ENCODE measurements around the gene CATSPERD.

CATSPERD gene

GRCh38 chr19:5690955-5691821 lies 29.2 kb upstream of the CATSPERD start:
- FAIRE-seq, result no peak
- TF ChIP-seq POLR2A (IDR thresholded peaks at IDR 0.05; ENCODE audit: low read depth, low read length), result no peak
- no peak for DNase-seq (ENCODE audit: insufficient read length, low spot score)

DNA sequence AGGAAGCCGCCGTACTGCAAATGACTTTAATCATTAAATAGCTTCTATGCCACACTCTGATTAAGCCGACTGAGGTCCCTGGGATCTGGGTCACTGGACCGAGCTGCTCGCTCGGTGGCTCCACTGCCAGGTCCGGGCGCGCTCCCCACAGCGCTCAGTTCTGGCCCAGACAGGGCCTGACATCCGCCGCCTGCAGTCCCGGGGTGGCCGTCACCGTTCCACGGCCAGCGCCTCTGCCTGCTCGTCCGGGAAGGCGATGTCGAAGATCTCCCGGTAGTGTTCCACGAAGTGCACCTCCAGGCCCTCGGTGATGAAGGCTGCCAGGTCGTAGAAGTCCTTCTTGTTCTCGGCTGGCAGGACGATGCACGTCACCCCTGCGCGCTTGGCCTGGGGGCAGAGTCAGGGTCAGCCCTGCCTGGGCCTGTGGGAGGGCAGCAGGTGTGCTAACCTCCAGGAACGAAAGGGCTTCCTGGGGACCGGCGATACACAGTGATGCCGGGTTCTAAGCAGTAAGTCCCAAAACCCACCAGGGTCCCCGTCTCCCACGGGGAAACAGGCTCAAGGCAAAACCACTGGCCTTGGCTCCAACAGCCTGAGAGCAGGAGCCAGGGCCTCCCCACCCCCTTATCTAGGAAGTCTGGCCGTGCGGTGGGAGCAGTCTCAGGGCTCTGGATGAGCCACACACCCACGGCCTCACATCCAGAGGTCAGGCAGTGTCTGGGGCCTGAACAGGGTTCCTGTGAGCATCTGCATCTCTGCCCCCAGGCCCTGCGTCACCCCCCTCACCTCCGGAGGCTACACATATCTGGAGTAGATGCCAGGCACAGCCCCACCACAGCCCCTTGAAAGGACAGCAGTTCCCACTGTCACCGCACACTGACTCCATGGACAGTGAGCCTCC lies 28.4 kb upstream of the CATSPERD start:
- TF ChIP-seq POLR2A (IDR thresholded peaks at IDR 0.05; ENCODE audit: low read depth, low read length), result no peak
- DNase-seq (ENCODE audit: insufficient read length, low spot score) (no peak), FAIRE-seq (no peak)

DNA sequence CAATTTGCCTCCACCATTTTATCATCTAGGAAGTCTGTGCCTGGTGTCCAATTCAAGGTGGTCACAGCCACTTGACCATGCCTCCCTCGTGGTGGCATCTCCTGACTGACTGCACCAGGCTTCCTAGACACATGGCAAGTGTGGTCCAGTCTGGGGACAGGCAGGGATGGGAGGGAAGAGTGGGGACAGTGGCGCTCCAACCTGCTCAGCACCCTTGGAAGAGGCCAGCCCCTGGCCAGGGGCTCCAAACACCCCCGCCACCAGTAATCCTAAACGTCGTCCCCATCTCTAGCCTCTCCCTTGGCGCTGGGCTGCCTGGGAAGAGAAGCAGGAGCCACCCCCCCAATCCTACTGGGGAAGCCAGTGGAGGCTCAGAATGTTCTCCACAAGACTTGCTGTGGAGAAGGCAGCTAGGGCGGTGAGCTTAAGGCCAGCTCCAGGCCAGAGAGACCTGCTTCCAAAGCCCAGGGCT lies 27.7 kb upstream of the CATSPERD start:
- FAIRE-seq (no peak), DNase-seq (ENCODE audit: insufficient read length, low spot score) (no peak)
- TF ChIP-seq POLR2A (IDR thresholded peaks at IDR 0.05; ENCODE audit: low read depth, low read length), result no peak

GRCh38 chr19:5693195-5694166 lies 27.0 kb upstream of the CATSPERD start:
- DNase-seq (ENCODE audit: insufficient read length, low spot score) (no peak), FAIRE-seq (no peak)
- no peak for TF ChIP-seq POLR2A (IDR thresholded peaks at IDR 0.05; ENCODE audit: low read depth, low read length)

- TF ChIP-seq POLR2A (IDR thresholded peaks at IDR 0.05; ENCODE audit: low read depth, low read length), result no peak
- FAIRE-seq (no peak), DNase-seq (ENCODE audit: insufficient read length, low spot score) (no peak)
Observed at GRCh38 chr19:5694167-5694955, 26.1 kb upstream of the CATSPERD start.

DNA sequence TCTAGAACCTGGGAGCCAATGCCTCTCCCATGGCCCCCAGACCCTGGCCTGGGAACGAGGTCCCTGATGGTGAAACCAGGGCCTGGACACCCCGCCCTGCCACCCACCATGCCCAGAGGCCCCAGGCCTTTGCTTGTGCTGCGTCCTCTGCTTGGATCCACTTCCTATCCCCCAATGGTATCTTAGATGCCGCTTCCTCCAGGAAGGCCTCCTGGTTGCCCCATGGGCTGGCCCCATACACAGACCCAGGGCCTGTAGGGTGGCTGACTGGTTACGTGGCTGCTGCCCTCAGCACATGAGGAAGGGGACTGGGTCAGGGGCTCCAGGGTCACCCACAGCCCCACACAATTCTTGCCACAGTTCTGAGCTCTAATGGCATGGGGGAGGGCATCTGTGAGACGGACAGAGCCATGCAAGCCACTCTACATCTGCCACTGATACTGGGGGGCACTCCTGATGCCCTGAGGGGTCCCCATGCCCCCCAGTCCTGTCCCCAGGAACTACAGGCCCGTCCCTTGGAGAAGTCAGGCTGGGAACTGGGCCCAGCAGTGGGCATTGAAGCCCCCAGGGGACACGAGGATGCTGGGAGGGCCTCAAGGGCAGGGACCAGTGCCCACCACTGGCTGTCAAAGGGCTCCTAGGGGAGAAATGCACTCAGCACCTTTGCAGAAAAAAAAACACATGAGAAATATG lies 25.3 kb upstream of the CATSPERD start:
- DNase-seq (ENCODE audit: insufficient read length, low spot score) (no peak), FAIRE-seq (no peak)
- no peak for TF ChIP-seq POLR2A (IDR thresholded peaks at IDR 0.05; ENCODE audit: low read depth, low read length)

- DNase-seq (ENCODE audit: insufficient read length, low spot score) (no peak), FAIRE-seq (no peak)
- no peak for TF ChIP-seq POLR2A (IDR thresholded peaks at IDR 0.05; ENCODE audit: low read depth, low read length)
Observed at GRCh38 chr19:5695649-5696195, 24.7 kb upstream of the CATSPERD start.

- DNase-seq (ENCODE audit: insufficient read length, low spot score) (no peak), FAIRE-seq (no peak)
- TF ChIP-seq POLR2A (IDR thresholded peaks at IDR 0.05; ENCODE audit: low read depth, low read length), result no peak
Observed at GRCh38 chr19:5696196-5697021, 24.0 kb upstream of the CATSPERD start.

DNA sequence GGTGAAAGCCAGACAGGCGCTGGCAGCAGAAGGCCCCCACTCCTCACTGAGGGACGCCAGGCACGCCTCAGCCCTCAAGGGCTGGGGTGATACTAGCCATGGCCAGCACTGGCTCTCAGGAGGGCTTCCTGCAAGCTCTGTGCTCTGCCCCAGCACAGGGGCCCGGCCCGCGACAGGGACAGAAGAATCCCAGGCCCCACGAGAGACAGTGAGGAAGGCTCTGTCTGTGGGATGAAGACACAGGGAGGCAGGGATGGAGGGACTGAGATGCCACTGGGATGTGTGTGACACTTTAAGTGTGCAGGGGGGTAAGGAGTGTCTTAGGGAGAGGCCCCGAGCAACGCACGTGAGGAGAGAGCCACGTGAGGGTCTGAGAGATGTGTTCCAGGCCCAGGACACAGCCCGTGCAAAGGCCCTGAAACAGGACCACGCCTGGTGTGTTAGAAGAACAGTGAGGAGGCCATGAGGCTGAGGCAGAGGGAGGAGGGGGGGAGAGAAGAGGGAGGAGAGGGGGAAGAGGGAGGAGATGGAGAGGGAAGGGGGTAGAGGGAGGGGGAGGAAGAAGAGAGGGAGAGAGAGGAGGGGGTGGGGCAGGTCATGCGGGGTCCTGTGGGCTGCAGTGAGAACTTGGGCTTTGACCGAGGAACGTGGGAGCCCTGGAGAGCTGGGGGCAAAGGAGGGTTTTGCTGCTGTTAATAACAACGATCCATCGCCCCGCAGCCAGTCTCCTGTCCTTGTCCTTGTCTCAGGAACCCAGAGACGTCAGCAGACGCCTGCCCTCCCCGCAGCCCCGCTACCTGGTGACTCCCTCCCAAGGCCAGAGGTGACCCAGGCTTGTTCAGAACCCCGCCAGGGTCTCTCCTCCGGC lies 23.2 kb upstream of the CATSPERD start:
- DNase-seq (ENCODE audit: insufficient read length, low spot score) (no peak), FAIRE-seq (no peak)
- TF ChIP-seq POLR2A (IDR thresholded peaks at IDR 0.05; ENCODE audit: low read depth, low read length), result no peak

Data from H54 (cell line).